Glomerular endothelial cell (primary cell): ENCODE measurements around the gene HERC2. TPM values are rescaled to one million over a fixed set of nuclear protein-coding genes. Genes with fewer than 3 reads are reported as not detected.
"Not testable (repeated sequence)": the region's sequence is repeated elsewhere in the genome, so short reads cannot be mapped to it uniquely, and the experiment has no call there.

Experiments
- DNase-seq: peaks from one replicate; pipeline ENCODE4 v3.0.0-alpha.2; 2011; ENCODE audit warnings: low read depth, low spot score; ENCODE audit errors: extremely low read depth
- total RNA-seq: library from RNA; depleted of rRNA; stranded (reverse); fragments of >200 nt; gene quantifications from 2 replicates; pipeline ENCODE4 v1.2.3, GENCODE V29; 2015

The HERC2 gene
- total RNA-seq, 1 donor from 2014 or later: 68.9 TPM

DNA sequence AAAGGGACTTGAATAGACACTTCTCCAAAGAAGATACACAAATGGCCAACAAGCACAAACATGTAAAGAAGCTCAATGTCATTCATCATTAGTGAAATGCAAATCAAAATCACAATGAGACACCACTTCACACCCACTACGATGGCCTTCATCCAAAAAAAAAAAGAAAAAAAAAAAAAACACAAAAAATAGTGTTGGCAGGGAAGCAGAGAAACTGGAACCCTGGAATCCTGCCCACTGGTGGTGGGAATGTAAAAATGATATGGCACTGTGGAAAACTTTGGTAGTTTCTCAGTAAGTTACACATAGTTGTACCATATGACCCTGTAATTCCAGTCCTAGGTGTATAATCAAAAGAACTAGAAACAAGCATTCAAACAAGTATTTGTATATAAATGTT lies 94.7 kb downstream of the HERC2 start:
- DNase-seq: not testable (repeated sequence)

DNA sequence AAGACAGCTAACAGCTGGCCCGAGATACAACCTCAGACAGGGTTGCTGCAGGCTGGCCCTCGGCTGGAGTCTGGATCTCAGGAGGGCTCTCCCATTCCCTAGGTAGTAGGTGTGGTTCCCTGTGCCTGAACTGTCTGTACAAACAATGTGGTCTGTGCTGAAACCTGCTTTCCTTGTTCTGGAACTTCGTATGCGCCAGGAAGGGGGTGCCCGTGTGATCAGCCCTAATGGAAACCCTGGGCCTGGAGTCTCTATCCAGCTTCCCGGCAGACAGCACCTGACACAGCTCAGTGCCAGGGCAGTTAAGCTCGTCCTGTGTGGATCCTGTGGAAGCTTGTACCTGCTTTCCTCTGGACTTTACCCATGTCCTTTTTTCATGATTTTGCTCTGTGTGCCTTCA lies 99.4 kb downstream of the HERC2 start:
- DNase-seq: not testable (repeated sequence)

DNA sequence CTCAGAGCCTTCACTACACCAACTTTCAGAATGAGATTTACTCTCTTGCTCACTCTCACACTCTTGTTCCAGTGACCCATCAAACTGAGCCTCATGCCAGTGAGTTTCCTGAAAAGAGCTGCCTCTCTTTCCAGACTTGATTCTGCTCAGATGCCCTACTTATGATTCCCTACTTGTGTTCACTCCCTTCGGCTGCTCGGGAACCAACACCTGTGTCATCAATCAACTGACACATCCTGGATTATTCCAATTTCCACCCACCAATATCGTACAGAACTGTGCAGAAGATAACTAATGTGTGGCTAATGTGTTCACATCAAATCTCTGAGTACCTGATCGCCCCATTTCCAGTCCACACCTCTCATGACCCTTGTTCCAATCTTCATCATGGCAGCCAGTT lies 100.3 kb downstream of the HERC2 start:
- DNase-seq: not testable (repeated sequence)

DNA sequence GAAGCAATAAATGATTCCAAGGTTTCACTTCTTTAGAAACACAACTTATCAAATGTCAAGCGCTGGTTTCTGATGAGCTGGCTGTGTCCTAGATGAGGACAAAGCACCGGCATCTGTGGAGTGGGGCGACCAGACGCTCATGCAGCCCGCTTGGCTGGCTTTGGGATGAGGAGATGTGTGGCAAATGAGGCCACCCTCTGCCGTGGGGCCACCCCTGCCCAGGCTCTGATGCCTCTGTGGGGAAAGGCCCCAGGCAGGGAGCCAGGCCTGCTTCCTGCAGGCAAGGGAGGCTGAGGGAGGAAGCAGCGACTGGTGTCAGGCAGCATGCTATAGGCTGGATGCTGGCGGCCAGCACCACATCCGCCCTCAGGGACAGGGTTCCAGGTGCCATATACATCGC lies 102.9 kb downstream of the HERC2 start:
- DNase-seq: no peak

DNA sequence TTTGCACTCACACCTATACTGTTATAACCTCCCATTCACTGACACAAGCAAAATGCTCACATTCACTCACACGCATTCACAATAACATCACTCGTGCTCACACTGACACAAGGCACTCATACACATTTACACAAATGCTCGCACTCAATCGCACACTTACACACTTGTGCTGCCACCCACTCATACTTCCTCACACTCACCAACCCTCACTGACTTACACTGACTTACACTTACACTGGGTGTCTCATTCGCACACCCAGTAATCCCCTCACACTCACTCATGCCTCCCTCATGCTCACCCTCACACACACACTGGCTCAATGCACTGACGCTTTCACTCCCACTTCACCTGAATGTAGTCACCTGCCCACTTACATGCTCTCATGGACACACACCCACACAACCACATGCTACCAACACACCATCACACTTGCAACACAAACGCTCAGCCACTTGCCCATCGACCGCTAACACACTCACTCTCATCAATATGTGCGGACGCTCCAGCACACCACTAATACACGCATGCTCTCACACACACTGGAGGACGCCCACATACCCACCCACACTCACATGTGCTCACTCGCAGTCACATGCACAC lies 104.9 kb downstream of the HERC2 start:
- DNase-seq: not testable (repeated sequence)

- not testable (repeated sequence) for DNase-seq
Observed at GRCh38 chr15:28215521-28215920, 106.5 kb downstream of the HERC2 start.

DNA sequence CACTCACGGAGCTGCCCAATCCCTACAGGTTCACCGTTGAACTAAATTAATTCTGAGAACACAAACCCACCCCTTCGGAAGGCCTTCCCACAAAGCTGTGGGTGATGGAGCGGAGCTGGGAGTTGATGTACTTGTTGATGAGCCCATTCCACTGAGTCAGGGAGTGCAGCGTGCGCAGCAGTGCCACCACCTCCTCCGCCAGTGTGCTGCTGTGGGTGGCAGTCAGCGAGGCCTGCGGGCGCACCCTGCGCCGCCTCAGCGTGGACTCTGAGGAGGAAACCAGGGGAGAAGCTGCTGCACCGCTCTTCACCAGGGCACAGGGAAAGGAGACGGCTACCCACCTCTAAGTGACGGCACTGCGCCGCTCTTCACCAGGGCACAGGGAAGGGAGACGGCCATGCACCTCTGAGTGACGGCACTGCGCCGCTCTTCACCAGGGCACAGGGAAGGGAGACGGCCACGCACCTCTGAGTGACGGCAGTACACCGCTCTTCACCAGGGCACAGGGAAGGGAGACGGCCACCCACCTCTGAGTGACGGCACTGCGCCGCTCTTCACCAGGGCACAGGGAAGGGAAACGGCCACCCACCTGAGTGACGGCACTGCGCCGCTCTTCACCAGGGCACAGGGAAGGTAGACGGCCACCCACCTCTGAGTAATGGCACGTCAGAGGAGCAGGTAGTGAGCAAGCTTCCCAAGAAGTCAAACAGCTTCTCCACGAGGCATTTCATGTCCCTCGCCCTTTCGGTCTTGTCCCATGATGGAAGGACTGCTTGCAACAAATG lies 107.8 kb downstream of the HERC2 start:
- DNase-seq: not testable (repeated sequence)

DNA sequence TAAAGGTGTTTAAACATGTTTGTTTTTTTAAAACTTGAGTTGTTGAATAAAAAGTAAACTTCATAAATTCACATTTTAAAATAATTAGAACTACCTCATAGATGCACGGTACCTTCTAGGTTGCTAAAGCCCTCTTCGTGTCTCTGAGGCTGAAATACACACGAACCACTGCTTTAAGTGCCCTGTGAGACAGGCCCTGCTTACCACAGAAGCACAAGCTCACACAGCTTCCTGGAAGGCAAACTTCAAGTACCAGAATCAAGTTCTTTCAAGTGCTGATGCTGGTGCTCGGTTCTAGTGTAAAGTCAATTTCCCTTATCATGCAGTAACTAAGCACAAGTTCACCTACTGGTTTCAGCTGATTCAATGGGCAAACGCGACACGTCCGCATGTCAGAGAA lies 108.6 kb downstream of the HERC2 start:
- DNase-seq: not testable (repeated sequence)

DNA sequence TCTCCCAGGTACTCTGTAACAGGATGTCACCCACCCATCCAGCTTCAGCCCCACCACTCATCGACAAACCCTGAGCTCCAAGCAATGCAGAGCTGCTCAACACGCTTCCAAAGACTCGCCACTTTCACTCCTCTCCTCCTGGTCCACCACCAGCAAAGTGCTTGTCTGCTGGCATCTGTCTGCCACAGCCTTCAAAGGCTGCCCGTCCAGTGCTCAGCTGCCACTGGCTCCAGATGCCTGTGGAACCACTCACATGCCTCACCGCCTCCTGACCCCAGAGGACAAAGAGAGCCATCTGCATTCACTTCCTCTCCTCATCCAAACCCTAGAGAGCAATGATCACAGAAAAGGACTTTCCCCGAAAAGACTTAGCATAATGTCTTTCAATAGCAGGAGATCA lies 113.4 kb downstream of the HERC2 start:
- no peak for DNase-seq

DNA sequence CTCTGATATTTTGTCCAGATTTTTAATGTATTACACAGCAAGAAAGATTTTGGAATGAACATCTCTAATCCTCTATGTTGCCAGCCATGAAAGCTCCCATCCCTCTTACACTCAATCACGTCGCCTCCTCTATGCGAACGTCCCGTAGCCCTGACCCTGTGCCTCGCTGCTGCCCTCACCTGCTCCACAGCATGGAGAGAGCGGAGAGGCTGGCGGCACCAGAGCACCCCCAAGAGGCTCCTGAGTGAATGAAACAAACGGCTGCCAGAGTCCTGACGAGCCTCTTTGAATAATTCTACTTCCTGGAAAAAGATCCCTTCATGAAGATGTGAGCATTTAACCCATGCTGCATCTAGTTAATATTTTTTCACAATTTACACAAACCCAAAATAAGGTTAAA lies 116.3 kb downstream of the HERC2 start:
- not testable (repeated sequence) for DNase-seq

DNA sequence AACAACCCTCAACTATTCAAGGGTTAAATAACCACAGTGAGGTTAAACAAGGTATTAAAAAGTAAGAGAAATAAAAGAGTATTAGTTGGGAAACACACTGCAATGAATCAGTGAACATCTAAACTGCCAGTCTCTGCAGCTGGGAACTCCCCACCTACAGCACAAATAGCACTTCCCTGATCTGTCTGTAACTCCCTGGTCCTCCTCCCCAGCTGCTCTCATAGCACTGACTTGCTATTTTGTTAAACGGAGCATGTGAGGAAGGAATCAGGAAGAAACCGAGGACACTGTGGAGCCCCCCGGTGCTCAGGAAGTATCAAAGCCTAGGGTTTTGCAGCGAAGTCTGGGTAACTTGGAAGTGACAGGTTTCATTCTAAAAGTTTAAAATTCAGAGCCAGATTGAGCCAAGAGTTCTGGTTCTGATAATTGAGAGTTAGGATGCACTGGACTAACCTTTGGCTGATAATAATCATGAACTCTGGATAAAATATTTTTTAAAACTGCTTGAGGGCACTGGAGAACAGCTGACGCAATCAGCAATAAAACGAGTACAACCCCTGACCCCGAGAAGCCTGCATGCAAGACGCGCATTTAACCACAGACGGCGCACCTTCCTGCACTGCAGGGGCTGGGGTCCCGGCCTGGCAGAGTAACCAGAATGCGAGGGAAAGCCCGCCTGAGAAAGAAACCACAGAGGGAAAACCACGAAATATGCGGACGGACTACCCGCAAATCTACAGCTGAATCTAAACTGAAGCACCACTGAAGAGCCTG lies 118.7 kb downstream of the HERC2 start:
- DNase-seq: not testable (repeated sequence)

GRCh38 chr15:28202124-28202523 lies 119.9 kb downstream of the HERC2 start:
- DNase-seq: not testable (repeated sequence)

GRCh38 chr15:28198215-28198614 lies 123.8 kb downstream of the HERC2 start:
- DNase-seq: not testable (repeated sequence)

DNA sequence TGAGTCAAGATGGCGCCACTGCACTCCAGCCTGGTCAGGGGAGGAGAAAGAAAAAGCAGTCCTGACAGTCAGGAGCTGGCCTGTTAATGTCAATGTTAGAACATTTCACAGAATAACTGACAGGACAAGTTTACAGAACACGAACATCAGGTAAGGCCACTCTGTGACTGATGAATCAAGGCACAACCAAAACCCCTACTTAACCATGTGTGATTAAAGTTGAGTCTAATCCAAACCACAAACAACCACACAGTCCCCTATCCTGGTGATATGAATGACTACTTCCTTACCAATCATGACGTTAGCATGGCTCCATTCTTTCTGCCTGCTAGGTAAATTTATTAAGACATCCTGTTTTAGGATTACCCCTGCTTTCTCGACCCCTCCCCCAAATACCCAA lies 124.3 kb downstream of the HERC2 start:
- DNase-seq: not testable (repeated sequence)

DNA sequence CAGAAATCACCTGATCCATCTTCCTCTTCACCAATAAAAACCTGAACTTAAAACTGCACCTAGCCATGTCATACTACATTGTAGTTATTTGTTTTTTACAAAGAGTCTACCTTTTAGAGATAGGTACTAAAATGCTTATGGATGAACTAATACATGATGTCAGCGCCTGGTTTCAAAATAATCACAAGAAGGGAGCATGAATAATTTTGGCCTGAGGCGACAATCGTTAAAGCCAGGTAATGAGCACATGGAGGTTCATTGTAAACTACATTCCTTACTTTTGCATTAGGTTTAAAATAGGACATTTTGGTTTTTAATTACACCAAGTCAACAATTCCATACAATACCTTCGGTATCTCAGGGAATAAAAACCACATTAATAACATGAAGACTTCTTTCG lies 125.4 kb downstream of the HERC2 start:
- not testable (repeated sequence) for DNase-seq

DNA sequence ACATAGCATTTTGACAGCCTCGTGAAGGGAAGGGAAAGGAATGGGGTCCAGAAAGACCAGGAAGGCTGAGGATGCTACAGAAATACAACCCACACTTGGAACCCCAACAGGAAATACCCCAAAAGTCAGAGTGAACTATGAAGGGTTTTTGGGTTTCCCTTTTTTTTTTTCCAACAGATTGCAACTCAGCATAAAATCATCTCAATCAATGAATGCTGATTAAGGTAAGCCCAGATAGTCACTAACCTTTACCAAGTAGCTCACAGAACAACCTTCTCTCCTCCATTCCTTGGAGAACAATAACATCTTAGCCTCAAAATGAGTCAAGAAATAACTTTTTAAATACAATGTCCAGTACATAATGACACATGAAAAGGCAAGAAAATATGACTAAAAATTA lies 129.2 kb downstream of the HERC2 start:
- DNase-seq: no peak

GRCh38 chr15:28191832-28192231 lies 130.1 kb downstream of the HERC2 start:
- no peak for DNase-seq

GRCh38 chr15:28190391-28191174 lies 131.4 kb downstream of the HERC2 start:
- DNase-seq: no peak

- no peak for DNase-seq
Observed at GRCh38 chr15:28185148-28185895, 136.7 kb downstream of the HERC2 start.

- DNase-seq: no peak
Observed at GRCh38 chr15:28184166-28184565, 137.8 kb downstream of the HERC2 start.
